H1 (cell line): Measurements from ENCODE around the gene SYNE4. TPM values are rescaled to one million over a fixed set of nuclear protein-coding genes. Genes with fewer than 3 reads are reported as not detected.

ENCODE experiments used
- ATF2 ChIP-seq: IDR thresholded peaks from 2 replicates; pipeline ENCODE4 v1.6.1; 2012; ENCODE audit warnings: low read length, inconsistent platforms
- CHD7 ChIP-seq: fragments of 300-600 bp; sonication (generic); IDR thresholded peaks from 2 replicates; pipeline ENCODE4 v1.7.1; 2012; ENCODE audit warnings: low read length, moderate library complexity, mild to moderate bottlenecking, inconsistent platforms; ENCODE audit not compliant: insufficient replicate concordance
- FOSL1 ChIP-seq: IDR thresholded peaks from 2 replicates; pipeline ENCODE4 v1.6.1; 2011; ENCODE audit warnings: mild to moderate bottlenecking, low read depth, low read length, moderate library complexity; ENCODE audit not compliant: insufficient read depth
- JUND ChIP-seq: IDR thresholded peaks from 2 replicates; pipeline ENCODE4 v1.6.1; 2011; ENCODE audit warnings: mild to moderate bottlenecking, improper control_type of control experiment, low read length
- PHF8 ChIP-seq: fragments of 200-600 bp; sonication (generic); conservative IDR thresholded peaks from 2 replicates; pipeline ENCODE4 v1.7.1; 2012; ENCODE audit warnings: low read depth, mild to moderate bottlenecking, inconsistent platforms, low read length, moderate library complexity
- polyA plus RNA-seq, 7 experiments: library from polyadenylated mRNA; depleted of rRNA in 3 of 7; stranded (reverse) in 5 of 7; unstranded in 2 of 7; fragments of >200 nt in 5 of 7; fragments of 200-250 nt in 2 of 7; gene quantifications; 1 replicate in 5 of 7; 2 replicates in 1 of 7; 4 replicates in 1 of 7; pipeline versions ENCODE4 v1.2.1 to v1.2.3, GENCODE V29; 2011 to 2013; ENCODE audit warnings: missing spikeins in 2 of 7, mixed read lengths in 2 of 7
- total RNA-seq: library from RNA; stranded (reverse); fragmentation: NEBNext Ultra II Directional; extraction: Animal tissue kit (Norgen Biotek cat#: 25700); gene quantifications from 2 replicates; pipeline ENCODE4 v1.2.1, GENCODE V29; 2021

Gene SYNE4
- total and polyA plus RNA-seq, 2 of the 8 experiments (the other 6 are each of a cell fraction or from before 2014, with no cell fraction given) = 20.8 to 22.6 TPM

- TF ChIP-seq CHD7 (no peak), FOSL1 (no peak), PHF8 (no peak), ATF2 (no peak), JUND (no peak)
Observed at GRCh38 chr19:35966771-35967170, 41.8 kb downstream of the SYNE4 start (continued).
